K562 (cell line): ENCODE measurements around the gene HIVEP3. TPM values are rescaled to one million over a fixed set of nuclear protein-coding genes. Genes with fewer than 3 reads are reported as not detected.

Source experiments
- ATAC-seq: fragments of 200-7000 bp; cut with Tn5 transposase; 3 replicates; pipeline ENCODE4 v1.9.1; 2020; ENCODE audit warnings: moderate library complexity
- BruUV-seq: library from RNA; stranded (reverse); fragments of 400-500 nt; replicated peaks from 2 replicates; lab custom pipeline; 2021; lab: Mats Ljungman, UMichigan
- CTCF ChIA-PET: fragments of 300-600 bp; formaldehyde crosslinking; extraction: SDS; loops from one replicate; lab custom pipeline; 2021; ENCODE audit warnings: low intra/inter-chr PET ratio; lab: Yijun Ruan, JAX
- POLR2A ChIA-PET: fragments of 300-600, 350-650 bp; sonication (Branson Sonifier 250); formaldehyde crosslinking; extraction: SDS; loops from one replicate; lab custom pipeline; 2021; ENCODE audit warnings: antibody characterized with exemption, inconsistent platforms; lab: Yijun Ruan, JAX
- DNase-seq, 4 experiments: peaks; one replicate each; pipeline versions ENCODE4 v3.0.0 to v3.0.0-alpha.2; 2011 to 2018; ENCODE audit warnings: low spot score in 3 of 4, mixed read lengths in 3 of 4; ENCODE audit errors: extremely low read depth in 1 of 4
- FAIRE-seq: peaks from 2 replicates; lab custom pipeline; 2011; peaks lifted over from hg19 to GRCh38; lab: Jason Lieb, UNC
- H2AFZ ChIP-seq: 2 replicates; pipeline ENCODE4 v1.6.0; 2011; ENCODE audit warnings: low read depth, low read length, control low read depth, inconsistent platforms
- H3K27ac ChIP-seq: fragments of 200-600 bp; 3 replicates; pipeline ENCODE4 v1.8.0; 2011; ENCODE audit warnings: low read depth, mild to moderate bottlenecking, control low read depth, inconsistent platforms, low read length, moderate library complexity, mixed read lengths; ENCODE audit errors: extremely low read depth
- H3K27me3 ChIP-seq, 2 experiments: fragments of 300-600 bp in 1 of 2; 2 replicates in 1 of 2; 3 replicates in 1 of 2; pipeline versions ENCODE4 v1.6.0 to v1.8.0; 2011; ENCODE audit warnings: inconsistent platforms in 2 of 2, low read length in 2 of 2, mild to moderate bottlenecking in 1 of 2, mixed read lengths in 1 of 2, moderate library complexity in 1 of 2; ENCODE audit not compliant: control insufficient read depth in 2 of 2, insufficient read depth in 2 of 2
- H3K36me3 ChIP-seq: fragments of 300-600 bp; 3 replicates; pipeline ENCODE4 v1.8.0; 2011; ENCODE audit warnings: mild to moderate bottlenecking, low read length, inconsistent platforms; ENCODE audit not compliant: control insufficient read depth, insufficient read depth
- H3K4me1 ChIP-seq, 2 experiments: fragments of 200-600 bp in 1 of 2; replicated peaks in 1 of 2; 2 replicates in 1 of 2; 3 replicates in 1 of 2; pipeline versions ENCODE4 v1.5.1 to v1.8.0; 2011; ENCODE audit warnings: inconsistent platforms in 2 of 2, low read length in 2 of 2, mild to moderate bottlenecking in 1 of 2, mixed read lengths in 1 of 2, moderate library complexity in 1 of 2; ENCODE audit not compliant: control insufficient read depth in 2 of 2, insufficient read depth in 2 of 2
- H3K4me2 ChIP-seq: 2 replicates; pipeline ENCODE4 v1.6.1; 2011; ENCODE audit warnings: low read length, control low read depth, inconsistent platforms, mixed read lengths; ENCODE audit not compliant: insufficient read depth
- H3K4me3 ChIP-seq: fragments of 200-600 bp; sonication (generic), shearing (Covaris generic); 2 replicates; pipeline ENCODE4 v1.5.1; 2016; ENCODE audit warnings: control low read depth, inconsistent platforms
- H3K79me2 ChIP-seq: fragments of 200-600 bp; 3 replicates; pipeline ENCODE4 v1.8.0; 2011; ENCODE audit warnings: low read length, inconsistent platforms; ENCODE audit not compliant: control insufficient read depth, insufficient read depth
- H3K9ac ChIP-seq, 2 experiments: 2 replicates each; pipeline versions ENCODE4 v1.6.0 to v1.6.1; 2011; ENCODE audit warnings: low read depth in 2 of 2, low read length in 2 of 2, control low read depth in 1 of 2, inconsistent platforms in 1 of 2, mild to moderate bottlenecking in 1 of 2, mixed read lengths in 1 of 2; ENCODE audit not compliant: insufficient read depth in 1 of 2
- H3K9me1 ChIP-seq: one replicate; pipeline ENCODE4 v1.6.0; 2011; ENCODE audit warnings: inconsistent platforms, mild to moderate bottlenecking, low read length, moderate library complexity; ENCODE audit not compliant: control insufficient read depth, insufficient read depth
- H3K9me3 ChIP-seq: replicated peaks from 2 replicates; pipeline ENCODE4 v1.5.1; 2011; ENCODE audit warnings: low read depth, low read length, inconsistent platforms; ENCODE audit not compliant: control insufficient read depth, insufficient read depth
- H4K20me1 ChIP-seq: replicated peaks from 2 replicates; pipeline ENCODE4 v1.6.1; 2011; ENCODE audit warnings: low read length, inconsistent platforms, mixed read lengths; ENCODE audit not compliant: control insufficient read depth, insufficient read depth
- NFIC ChIP-seq: fragments of 450-650 bp; IDR thresholded peaks from 2 replicates; pipeline ENCODE4 v1.6.1; 2017; ENCODE audit warnings: mild to moderate bottlenecking, inconsistent platforms
- NR2C1 ChIP-seq, 2 experiments: fragments of 450-650 bp; IDR thresholded peaks; 2 replicates each; pipeline ENCODE4 v1.6.1; 2017; ENCODE audit warnings: mild to moderate bottlenecking in 2 of 2, antibody characterized with exemption in 1 of 2, inconsistent platforms in 1 of 2, missing compliant biosample characterization in 1 of 2, missing genetic modification characterization in 1 of 2
- SMC3 ChIP-seq: conservative IDR thresholded peaks from 2 replicates; pipeline ENCODE4 v1.6.1; 2011; ENCODE audit warnings: low read depth, low read length, improper control_type of control experiment; ENCODE audit not compliant: insufficient read depth
- ZNF707 ChIP-seq: fragments of 250-450 bp; sonication (Bioruptor Pico); conservative IDR thresholded peaks from 2 replicates; pipeline ENCODE4 v1.8.0; 2022; ENCODE audit warnings: inconsistent platforms, mild to moderate bottlenecking, moderate library complexity
- ZSCAN32 ChIP-seq: fragments of 450-650 bp; formaldehyde crosslinking; IDR thresholded peaks from 2 replicates; pipeline ENCODE4 v1.4.0; 2020; ENCODE audit warnings: mild to moderate bottlenecking, moderate library complexity
- WGBS: fragments of 100-300 bp; shearing (Covaris generic); methylation state at CpG from one replicate; pipeline ENCODE4 v1.1.6; 2016; ENCODE audit warnings: low coverage, mixed read lengths; ENCODE audit not compliant: insufficient coverage; ENCODE audit errors: missing lambda C conversion rate; 5-methylcytosine and 5-hydroxymethylcytosine counted together
- in situ Hi-C: fragments of 300-500 bp; cut with MboI; formaldehyde crosslinking; loops from 4 replicates; pipeline ENCODE4 v1.15.0; 2018; ENCODE audit warnings: inconsistent platforms, mixed read lengths
- intact Hi-C: fragments of 100-400 bp; cut with micrococcal nuclease; formaldehyde crosslinking; loops from 2 replicates; pipeline ENCODE4 v1.14.2; 2022
- polyA plus RNA-seq, 8 experiments: library from polyadenylated mRNA; depleted of rRNA in 4 of 8; stranded (reverse) in 5 of 8; unstranded in 3 of 8; fragments of >200 nt; fragmentation: Nextera tagmentation in 2 of 8; fragmentation: Illumina TruSeq in 1 of 8; extraction: Ambion mirVana in 2 of 8; extraction: Trizol in 1 of 8; gene quantifications; 2 replicates each; pipeline versions ENCODE4 v1.2.1 to v1.2.3, GENCODE V29; 2011 to 2014; ENCODE audit warnings: inconsistent platforms in 1 of 8, missing spikeins in 1 of 8
- total RNA-seq, 7 experiments: library from RNA; depleted of rRNA in 6 of 7; stranded (reverse); fragments of >200 nt in 6 of 7; fragmentation: Illumina TruSeq in 2 of 7; extraction: Trizol in 2 of 7; gene quantifications; 2 replicates each; pipeline versions ENCODE4 v1.2.1 to v1.2.3, GENCODE V29; 2011 to 2021; ENCODE audit warnings: low replicate concordance in 1 of 7
- TF ChIP-seq, protein P1 (sequence below): fragments of 250-450 bp; sonication (Bioruptor Pico); IDR thresholded peaks from 2 replicates; pipeline ENCODE4 v1.8.0; 2022; ENCODE audit warnings: inconsistent platforms, mild to moderate bottlenecking, moderate library complexity, borderline replicate concordance
- TF ChIP-seq, protein P2 (sequence below): fragments of 200-800 bp; sonication (Bioruptor generic); IDR thresholded peaks from 2 replicates; pipeline ENCODE4 v1.6.1; 2017; ENCODE audit warnings: missing genetic modification characterization, missing compliant biosample characterization

The HIVEP3 gene
- total and polyA plus RNA-seq, 9 of the 15 experiments (the other 6 are each of a cell fraction or from before 2014, with no cell fraction given) = 0.09 to 0.58 (median 0.34) TPM; not detected in 1

DNA sequence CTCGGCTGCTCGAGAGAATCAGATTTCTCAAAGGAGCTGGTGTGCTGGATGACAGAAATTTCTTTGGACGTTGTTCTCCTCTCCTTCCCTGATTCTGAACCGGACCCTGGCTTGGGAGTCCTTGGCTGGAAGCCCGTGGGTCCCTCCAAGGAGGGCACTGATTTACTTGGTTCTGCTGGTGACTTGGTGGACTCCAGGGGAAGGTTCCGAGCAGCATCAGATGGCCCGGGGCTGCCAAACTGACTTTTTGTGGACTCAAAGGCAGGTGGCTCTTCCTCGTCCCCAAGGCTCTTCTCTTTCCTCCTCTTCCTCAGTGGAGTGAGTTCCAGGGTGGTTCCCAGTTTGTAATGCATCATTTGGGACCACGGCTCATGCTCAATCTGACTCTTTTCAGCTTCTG, 336.4 kb downstream of the HIVEP3 start (continued):
- TF ChIP-seq ZSCAN32 (CRISPR knock-in tag) (no peak), NFIC (no peak)
- TF ChIP-seq, protein P1, sequence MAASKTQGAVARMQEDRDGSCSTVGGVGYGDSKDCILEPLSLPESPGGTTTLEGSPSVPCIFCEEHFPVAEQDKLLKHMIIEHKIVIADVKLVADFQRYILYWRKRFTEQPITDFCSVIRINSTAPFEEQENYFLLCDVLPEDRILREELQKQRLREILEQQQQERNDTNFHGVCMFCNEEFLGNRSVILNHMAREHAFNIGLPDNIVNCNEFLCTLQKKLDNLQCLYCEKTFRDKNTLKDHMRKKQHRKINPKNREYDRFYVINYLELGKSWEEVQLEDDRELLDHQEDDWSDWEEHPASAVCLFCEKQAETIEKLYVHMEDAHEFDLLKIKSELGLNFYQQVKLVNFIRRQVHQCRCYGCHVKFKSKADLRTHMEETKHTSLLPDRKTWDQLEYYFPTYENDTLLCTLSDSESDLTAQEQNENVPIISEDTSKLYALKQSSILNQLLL = no peak

DNA sequence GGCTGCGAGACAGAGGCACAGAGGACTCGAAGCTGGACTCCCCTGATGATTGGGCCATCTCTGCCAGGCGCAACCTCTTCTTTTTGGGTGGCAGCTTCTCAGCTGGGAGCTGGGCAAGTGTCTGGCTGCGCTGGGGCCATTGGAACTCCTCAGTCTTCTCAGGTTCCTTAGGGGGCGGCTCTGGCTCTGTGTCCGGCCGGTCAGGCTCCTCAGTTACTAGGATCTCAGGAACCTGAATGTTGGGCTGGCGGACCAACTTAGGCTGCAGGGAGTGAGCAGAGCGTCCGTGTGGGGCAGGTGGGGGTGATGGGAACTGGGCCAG, 336.8 kb downstream of the HIVEP3 start:
- no peak for DNase-seq
- CTCF ChIA-PET = interaction anchor here (0.7 kb wide), 1 partner anchor 523 kb away, joined by 3 read pairs; no protein-coding TSS in a partner anchor
- no peaks in the 10 kb centered on the region for H3K79me2 ChIP-seq
- peaks cover 0 to 4% of the 10 kb centered on the region in 2 experiments; a peak in 1 of 5 replicates for H3K4me1 ChIP-seq
- intact Hi-C loops = no loop called here
- TF ChIP-seq SMC3 (no peak), NR2C1 (IDR thresholded peaks at IDR 0.05) (no peak), NR2C1 (tag; IDR thresholded peaks at IDR 0.05) (no peak), ZNF707 (CRISPR knock-in tag) (no peak)
- TF ChIP-seq, protein P2, sequence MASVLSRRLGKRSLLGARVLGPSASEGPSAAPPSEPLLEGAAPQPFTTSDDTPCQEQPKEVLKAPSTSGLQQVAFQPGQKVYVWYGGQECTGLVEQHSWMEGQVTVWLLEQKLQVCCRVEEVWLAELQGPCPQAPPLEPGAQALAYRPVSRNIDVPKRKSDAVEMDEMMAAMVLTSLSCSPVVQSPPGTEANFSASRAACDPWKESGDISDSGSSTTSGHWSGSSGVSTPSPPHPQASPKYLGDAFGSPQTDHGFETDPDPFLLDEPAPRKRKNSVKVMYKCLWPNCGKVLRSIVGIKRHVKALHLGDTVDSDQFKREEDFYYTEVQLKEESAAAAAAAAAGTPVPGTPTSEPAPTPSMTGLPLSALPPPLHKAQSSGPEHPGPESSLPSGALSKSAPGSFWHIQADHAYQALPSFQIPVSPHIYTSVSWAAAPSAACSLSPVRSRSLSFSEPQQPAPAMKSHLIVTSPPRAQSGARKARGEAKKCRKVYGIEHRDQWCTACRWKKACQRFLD = no peak
- TF ChIP-seq, all 486 proteins: peak for 0
- POLR2A ChIA-PET = no interaction called here
- no peak for FAIRE-seq
- peaks cover 9% of the 10 kb centered on the region for H4K20me1 ChIP-seq
- H2AFZ ChIP-seq = no peak overlapping the region
- H3K4me3 ChIP-seq = no peak overlapping the region
- 0% methylated on average over 10 of the region's 10 CpGs for WGBS
- no peaks in the 10 kb centered on the region for H3K9me3 ChIP-seq
- H3K4me2 ChIP-seq = no peak overlapping the region
- no peaks in the 10 kb centered on the region for H3K36me3 ChIP-seq
- H3K27ac ChIP-seq = no peak overlapping the region
- peaks cover 21 to 71% of the 10 kb centered on the region in 2 experiments for H3K27me3 ChIP-seq
- no peak overlapping the region for H3K9ac ChIP-seq
- no TSS peak for BruUV-seq
- in situ Hi-C loops = no loop called here
- no peak for ATAC-seq
- no peaks in the 10 kb centered on the region for H3K9me1 ChIP-seq
